Hepatocyte (in vitro differentiated cells): Measurements from ENCODE around the gene CASKIN2. TPM values are rescaled to one million over a fixed set of nuclear protein-coding genes. Genes with fewer than 3 reads are reported as not detected.
A peak's percentile ranks its signal among the peaks of the same experiment; 100 is the strongest.

Source experiments
- DNase-seq: peaks from one replicate; pipeline ENCODE4 v3.0.0-alpha.2; 2016; ENCODE audit warnings: low spot score
- H2AFZ ChIP-seq: fragments of 200-600 bp; sonication (generic); 2 replicates; pipeline ENCODE4 v1.6.0; 2016; ENCODE audit warnings: antibody characterized with exemption, mild to moderate bottlenecking
- H3K27ac ChIP-seq: fragments of 200-600 bp; sonication (generic); 2 replicates; pipeline ENCODE4 v1.5.1; 2016; ENCODE audit warnings: mild to moderate bottlenecking
- H3K27me3 ChIP-seq: fragments of 200-600 bp; sonication (generic); 2 replicates; pipeline ENCODE4 v1.6.1; 2016
- H3K36me3 ChIP-seq: fragments of 200-600 bp; sonication (generic); replicated peaks from 2 replicates; pipeline ENCODE4 v1.5.1; 2016; ENCODE audit warnings: low read depth; ENCODE audit not compliant: insufficient read depth
- H3K4me1 ChIP-seq: fragments of 200-600 bp; sonication (generic); 2 replicates; pipeline ENCODE4 v1.5.1; 2016; ENCODE audit warnings: mild to moderate bottlenecking, moderate library complexity; ENCODE audit not compliant: insufficient read depth
- H3K4me2 ChIP-seq: fragments of 200-600 bp; sonication (generic); 2 replicates; pipeline ENCODE4 v1.6.0; 2016
- H3K4me3 ChIP-seq: fragments of 200-600 bp; sonication (generic); 2 replicates; pipeline ENCODE4 v1.5.1; 2016; ENCODE audit warnings: mild to moderate bottlenecking
- H3K79me2 ChIP-seq: fragments of 200-600 bp; sonication (generic); 2 replicates; pipeline ENCODE4 v1.6.0; 2017; ENCODE audit warnings: mild to moderate bottlenecking
- H3K9me2 ChIP-seq: fragments of 200-600 bp; sonication (generic); replicated peaks from 2 replicates; pipeline ENCODE4 v1.6.0; 2017; ENCODE audit warnings: mild to moderate bottlenecking; ENCODE audit not compliant: insufficient read depth
- H3K9me3 ChIP-seq: fragments of 200-600 bp; sonication (generic); 2 replicates; pipeline ENCODE4 v1.5.1; 2016; ENCODE audit warnings: low read depth, mild to moderate bottlenecking
- H4K20me1 ChIP-seq: fragments of 200-600 bp; sonication (generic); 2 replicates; pipeline ENCODE4 v1.6.0; 2016; ENCODE audit warnings: mild to moderate bottlenecking; ENCODE audit not compliant: insufficient read depth, poor library complexity, severe bottlenecking
- EZH2 ChIP-seq: fragments of 200-600 bp; sonication (generic); IDR thresholded peaks from 2 replicates; pipeline ENCODE4 v1.6.1; 2016; ENCODE audit warnings: antibody characterized with exemption, mild to moderate bottlenecking, borderline replicate concordance
- EZH2phosphoT487 ChIP-seq: fragments of 200-600 bp; sonication (generic); IDR thresholded peaks from one replicate; pipeline ENCODE4 v1.6.1; 2018; ENCODE audit warnings: antibody characterized with exemption, mild to moderate bottlenecking, low read depth, moderate library complexity; ENCODE audit not compliant: unreplicated experiment, severe bottlenecking
- WGBS: methylation state at CpG from one replicate; pipeline ENCODE4 v1.1.6; 2016; ENCODE audit warnings: low lambda C conversion rate; ENCODE audit errors: missing lambda C conversion rate; 5-methylcytosine and 5-hydroxymethylcytosine counted together
- polyA plus RNA-seq: library from polyadenylated mRNA; unstranded; fragments of >200 nt; fragmentation: Nextera tagmentation; extraction: Ambion mirVana; gene quantifications from 2 replicates; pipeline ENCODE4 v1.2.1, GENCODE V29; 2016
- total RNA-seq: library from RNA; depleted of rRNA; stranded (reverse); fragments of >200 nt; gene quantifications from 2 replicates; pipeline ENCODE4 v1.2.3, GENCODE V29; 2014
- TF ChIP-seq, protein P1 (sequence below): fragments of 200-600 bp; sonication (generic); IDR thresholded peaks from 2 replicates; pipeline ENCODE4 v1.5.1; 2016; ENCODE audit warnings: antibody characterized with exemption, mild to moderate bottlenecking; ENCODE audit not compliant: poor library complexity

CASKIN2 gene
- total and polyA plus RNA-seq, 2 experiments from 2014 or later, result 9.8 to 16.2 TPM

DNA sequence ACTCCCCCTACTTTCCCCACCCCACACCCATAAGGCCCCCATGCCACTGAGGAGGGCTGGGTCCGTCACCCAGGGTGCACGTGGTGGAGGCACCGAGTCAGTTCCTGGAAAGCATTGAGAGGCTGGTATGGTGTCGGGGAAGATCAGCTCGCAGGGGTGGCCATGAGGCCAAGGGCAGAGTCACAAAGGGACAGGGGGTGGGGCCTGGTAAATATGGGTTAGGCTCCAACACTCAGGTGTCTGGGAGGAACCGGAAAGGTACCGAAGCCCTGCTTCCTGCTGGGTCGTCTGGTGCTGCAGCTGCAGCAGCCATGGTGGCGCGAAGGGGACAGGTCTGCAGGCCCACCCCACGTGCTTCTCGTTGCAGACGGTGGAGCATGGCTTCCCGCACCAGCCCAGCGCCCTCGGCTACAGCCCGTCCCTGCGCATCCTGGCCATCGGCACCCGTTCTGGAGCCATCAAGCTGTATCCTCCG lies 40.4 kb upstream of the CASKIN2 start:
- H3K27ac ChIP-seq, result no peak overlapping the region
- no peak for TF ChIP-seq EZH2
- TF ChIP-seq, protein P1, sequence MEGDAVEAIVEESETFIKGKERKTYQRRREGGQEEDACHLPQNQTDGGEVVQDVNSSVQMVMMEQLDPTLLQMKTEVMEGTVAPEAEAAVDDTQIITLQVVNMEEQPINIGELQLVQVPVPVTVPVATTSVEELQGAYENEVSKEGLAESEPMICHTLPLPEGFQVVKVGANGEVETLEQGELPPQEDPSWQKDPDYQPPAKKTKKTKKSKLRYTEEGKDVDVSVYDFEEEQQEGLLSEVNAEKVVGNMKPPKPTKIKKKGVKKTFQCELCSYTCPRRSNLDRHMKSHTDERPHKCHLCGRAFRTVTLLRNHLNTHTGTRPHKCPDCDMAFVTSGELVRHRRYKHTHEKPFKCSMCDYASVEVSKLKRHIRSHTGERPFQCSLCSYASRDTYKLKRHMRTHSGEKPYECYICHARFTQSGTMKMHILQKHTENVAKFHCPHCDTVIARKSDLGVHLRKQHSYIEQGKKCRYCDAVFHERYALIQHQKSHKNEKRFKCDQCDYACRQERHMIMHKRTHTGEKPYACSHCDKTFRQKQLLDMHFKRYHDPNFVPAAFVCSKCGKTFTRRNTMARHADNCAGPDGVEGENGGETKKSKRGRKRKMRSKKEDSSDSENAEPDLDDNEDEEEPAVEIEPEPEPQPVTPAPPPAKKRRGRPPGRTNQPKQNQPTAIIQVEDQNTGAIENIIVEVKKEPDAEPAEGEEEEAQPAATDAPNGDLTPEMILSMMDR, result no peak
- H3K9me3 ChIP-seq, result no peaks in the 10 kb centered on the region
- 92% methylated on average over 21 of the region's 21 CpGs for WGBS
- no peaks in the 10 kb centered on the region for H3K36me3 ChIP-seq
- H3K4me1 ChIP-seq, result peaks cover 49% of the 10 kb centered on the region
- H3K4me2 ChIP-seq, result no peak overlapping the region
- no peaks in the 10 kb centered on the region for H3K9me2 ChIP-seq
- no peaks in the 10 kb centered on the region for H3K27me3 ChIP-seq
- no peak overlapping the region for H3K4me3 ChIP-seq
- H2AFZ ChIP-seq, result no peak overlapping the region
- no peak for DNase-seq
- H3K79me2 ChIP-seq, result peaks cover 35% of the 10 kb centered on the region
- H4K20me1 ChIP-seq, result no peaks in the 10 kb centered on the region

DNA sequence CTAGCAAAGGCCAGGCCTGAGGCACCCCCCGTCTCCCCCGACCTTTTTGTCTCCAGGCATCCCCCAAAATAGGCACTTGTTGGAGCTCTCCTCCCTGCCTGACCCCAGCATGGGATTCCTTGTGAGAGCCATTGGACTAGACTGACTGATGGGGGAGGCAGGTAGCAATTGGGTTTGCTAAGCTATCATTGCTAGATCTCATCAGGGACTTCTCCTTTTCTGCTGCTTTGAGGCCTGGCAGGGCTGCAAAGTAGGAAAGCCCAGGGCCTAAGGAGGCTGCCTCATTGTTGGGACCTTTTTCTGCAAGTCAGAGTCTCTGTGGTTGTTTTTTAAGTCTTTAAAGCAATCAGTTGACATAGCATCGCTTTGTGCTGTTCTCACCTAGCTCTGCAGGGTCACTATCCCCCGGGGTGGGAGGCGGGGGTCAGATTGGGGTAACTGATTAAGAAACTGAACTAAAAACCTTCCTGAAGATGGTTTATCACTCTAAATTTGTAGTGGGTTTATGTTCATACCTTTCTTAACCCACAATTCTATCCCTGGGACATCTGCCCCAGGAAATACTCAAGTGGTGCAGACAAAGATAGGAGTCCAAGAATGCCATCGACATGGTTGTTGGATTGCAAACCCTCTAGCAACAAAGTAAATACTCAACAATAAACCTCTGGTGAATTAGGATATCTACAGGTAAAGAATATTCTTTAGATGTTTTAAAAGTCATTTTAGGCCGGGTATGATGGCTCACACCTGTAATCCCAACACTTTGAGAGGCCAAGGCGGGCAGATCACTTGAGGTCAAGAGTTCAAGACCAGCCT lies 38.2 kb upstream of the CASKIN2 start:
- no peak for TF ChIP-seq EZH2phosphoT487
- TF ChIP-seq EZH2, result no peak
- TF ChIP-seq, protein P1, result no peak
- H3K9me3 ChIP-seq, result no peaks in the 10 kb centered on the region
- no peak overlapping the region for H2AFZ ChIP-seq

DNA sequence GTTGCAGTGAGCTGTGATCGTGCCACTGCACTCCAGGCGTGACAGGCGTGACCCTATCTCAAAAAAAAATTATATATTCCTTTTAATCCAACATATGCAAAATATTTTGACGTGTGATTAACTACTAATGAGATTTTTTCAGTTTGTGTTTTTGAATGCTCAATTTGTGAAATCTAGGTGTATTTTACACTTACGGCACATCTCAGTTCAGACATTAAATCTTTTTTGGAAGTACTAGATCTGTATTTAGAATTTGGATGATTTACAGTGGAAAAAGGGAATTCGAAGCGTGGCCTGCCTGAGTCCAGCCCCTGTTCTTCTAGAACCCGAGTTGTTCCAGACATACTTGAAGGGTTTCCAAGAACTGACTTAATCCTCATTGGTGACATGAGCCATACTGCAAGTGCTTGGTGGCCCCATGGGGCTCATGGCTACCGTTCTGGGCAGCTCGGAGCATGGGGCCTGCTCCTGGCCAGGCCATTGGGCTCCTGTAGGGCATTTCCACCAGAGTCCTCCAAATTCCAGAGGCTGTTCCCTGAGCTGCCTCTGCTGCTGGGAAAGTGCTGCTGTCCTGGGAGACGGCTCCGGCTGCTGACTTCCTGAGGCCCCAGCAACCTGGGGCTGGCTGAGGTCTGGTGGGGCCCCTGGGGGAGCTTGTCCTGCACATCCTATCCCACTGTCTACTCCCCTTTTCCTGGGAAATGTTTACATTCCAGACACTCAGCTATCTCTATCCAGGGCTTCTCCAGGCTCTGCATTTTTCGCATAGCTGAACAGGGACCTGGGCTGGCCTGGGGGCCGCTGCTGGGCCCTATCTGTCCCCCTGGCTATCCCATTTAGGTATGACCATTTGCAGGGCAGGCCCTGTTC lies 37.3 kb upstream of the CASKIN2 start:
- peak overlapping the region; percentile 67 for H3K4me2 ChIP-seq

More for the DNA sequence above, 38.2 kb upstream of the CASKIN2 start:
- peak overlapping the region; percentile 67 for H3K4me2 ChIP-seq
- peak overlapping the region; percentile 100 for H3K27ac ChIP-seq
- DNase-seq, result no peak
- peaks cover 36% of the 10 kb centered on the region for H3K79me2 ChIP-seq
- no peaks in the 10 kb centered on the region for H4K20me1 ChIP-seq
- H3K36me3 ChIP-seq, result no peaks in the 10 kb centered on the region
- WGBS, result 64% methylated on average over 8 of the region's 8 CpGs
- H3K4me1 ChIP-seq, result peaks cover 67% of the 10 kb centered on the region
- H3K4me3 ChIP-seq, result no peak overlapping the region
- H3K27me3 ChIP-seq, result no peaks in the 10 kb centered on the region
- H3K9me2 ChIP-seq, result no peaks in the 10 kb centered on the region

More for the DNA sequence above, 37.3 kb upstream of the CASKIN2 start:
- Histone ChIP-seq H3K9me2 (no peaks in the 10 kb centered on the region), H3K27ac (peak overlapping the region; percentile 100), H3K36me3 (no peaks in the 10 kb centered on the region), H3K79me2 (peaks cover 36% of the 10 kb centered on the region), H4K20me1 (no peaks in the 10 kb centered on the region), H3K4me1 (peaks cover 63% of the 10 kb centered on the region), H3K9me3 (no peaks in the 10 kb centered on the region), H3K27me3 (no peaks in the 10 kb centered on the region), H2AFZ (no peak overlapping the region), H3K4me3 (no peak overlapping the region)
- TF ChIP-seq, protein P1, result no peak
- TF ChIP-seq EZH2 (no peak), EZH2phosphoT487 (no peak)
- DNase-seq, result peak; percentile 50
- WGBS, result 55% methylated on average over 14 of the region's 14 CpGs
